ENCODE results near the gene MORC2. TPM values are rescaled to one million over a fixed set of nuclear protein-coding genes. Genes with fewer than 3 reads are reported as not detected.

The MORC2 gene
- total RNA-seq, 1 experiment from 2014 or later: 25.4 TPM

- intact Hi-C loops (cut with micrococcal nuclease): no loop called here
- TF ChIP-seq JUND (IDR thresholded peaks at IDR 0.05) (no peak), EGR1 (IDR thresholded peaks at IDR 0.05; ENCODE audit: low read depth) (no peak), SIN3A (IDR thresholded peaks at IDR 0.05; ENCODE audit: low read depth) (no peak), ELF1 (IDR thresholded peaks at IDR 0.05; ENCODE audit: borderline replicate concordance, low read depth) (no peak), POLR2AphosphoS5 (IDR thresholded peaks at IDR 0.05; ENCODE audit: low read depth, low read length) (no peak), EZH2phosphoT487 (IDR thresholded peaks at IDR 0.05; ENCODE audit: borderline replicate concordance) (no peak), ATF3 (IDR thresholded peaks at IDR 0.05) (no peak), POLR2A (IDR thresholded peaks at IDR 0.05; ENCODE audit: borderline replicate concordance, extremely low read depth, insufficient read depth, insufficient read length) (no peak), SRF (IDR thresholded peaks at IDR 0.05; ENCODE audit: low read depth) (no peak), CEBPB (IDR thresholded peaks at IDR 0.05; ENCODE audit: low read depth) (no peak), CBX3 (IDR thresholded peaks at IDR 0.05; ENCODE audit: low read depth) (no peak)
- Histone ChIP-seq H2AFZ (ENCODE audit: low read depth, low read length, poor library complexity, severe bottlenecking) (no peak overlapping the region), H3K4me2 (ENCODE audit: low read length) (no peak overlapping the region), H3K9me3 (ENCODE audit: control insufficient read depth in 1 of 2, insufficient read depth in 1 of 2, low read depth in 1 of 2, low read length in 2 of 2) (no peaks in the 10 kb centered on the region), H3K4me3 (replicated peaks in 1 of 2; ENCODE audit: low read depth in 1 of 2, low read length in 2 of 2) (no peak overlapping the region), H3K9ac (ENCODE audit: low read length) (no peak overlapping the region), H3K4me1 (ENCODE audit: control insufficient read depth in 1 of 2, insufficient read depth in 2 of 2, low read length in 2 of 2) (no peaks in the 10 kb centered on the region), H3K9me2 (ENCODE audit: insufficient read depth) (no peaks in the 10 kb centered on the region), H3K27me3 (ENCODE audit: insufficient read depth, low read length) (no peaks in the 10 kb centered on the region), H3K79me2 (ENCODE audit: insufficient read depth, low read length) (no peaks in the 10 kb centered on the region), H3K36me3 (ENCODE audit: control insufficient read depth in 1 of 2, insufficient read depth in 2 of 2, low read length in 2 of 2) (peaks cover 17 to 41% of the 10 kb centered on the region in 2 experiments; a peak in 3 of 4 replicates), H3K27ac (ENCODE audit: low read depth, low read length) (no peak overlapping the region), H4K20me1 (ENCODE audit: insufficient read depth) (no peaks in the 10 kb centered on the region)
- POLR2A ChIA-PET: no interaction called here
- RAD21 ChIA-PET (ENCODE audit: low non-redundant PET in 1 of 2, low total read pairs in 2 of 2, uncharacterized antibody in 2 of 2, unreplicated experiment in 2 of 2): no interaction called here
- DNase-seq (ENCODE audit: low read depth, low spot score) (no peak), ATAC-seq (no peak)
- CTCF ChIA-PET: no interaction called here
- BruUV-seq (replicated peaks): no TSS peak
Observed at GRCh38 chr22:30941363-30941740, 27.2 kb downstream of the MORC2 start.

GRCh38 chr22:30940685-30941362 is 27.8 kb downstream of the MORC2 start:
- Histone ChIP-seq H3K27me3 (ENCODE audit: insufficient read depth, low read length) (no peaks in the 10 kb centered on the region), H4K20me1 (ENCODE audit: insufficient read depth) (no peaks in the 10 kb centered on the region), H3K27ac (ENCODE audit: low read depth, low read length) (no peak overlapping the region), H3K9me2 (ENCODE audit: insufficient read depth) (no peaks in the 10 kb centered on the region), H3K36me3 (ENCODE audit: control insufficient read depth in 1 of 2, insufficient read depth in 2 of 2, low read length in 2 of 2) (peaks cover 17 to 45% of the 10 kb centered on the region in 2 experiments; a peak in 3 of 4 replicates), H2AFZ (ENCODE audit: low read depth, low read length, poor library complexity, severe bottlenecking) (no peak overlapping the region), H3K9ac (ENCODE audit: low read length) (no peak overlapping the region), H3K4me2 (ENCODE audit: low read length) (no peak overlapping the region), H3K4me3 (replicated peaks in 1 of 2; ENCODE audit: low read depth in 1 of 2, low read length in 2 of 2) (no peak overlapping the region), H3K79me2 (ENCODE audit: insufficient read depth, low read length) (no peaks in the 10 kb centered on the region), H3K4me1 (ENCODE audit: control insufficient read depth in 1 of 2, insufficient read depth in 2 of 2, low read length in 2 of 2) (no peaks in the 10 kb centered on the region), H3K9me3 (ENCODE audit: control insufficient read depth in 1 of 2, insufficient read depth in 1 of 2, low read depth in 1 of 2, low read length in 2 of 2) (no peaks in the 10 kb centered on the region)
- no TSS peak for BruUV-seq (replicated peaks)
- DNase-seq (ENCODE audit: low read depth, low spot score) (no peak), ATAC-seq (no peak)
- ChIA-PET RAD21 (ENCODE audit: low non-redundant PET in 1 of 2, low total read pairs in 2 of 2, uncharacterized antibody in 2 of 2, unreplicated experiment in 2 of 2) (no interaction called here), CTCF (no interaction called here), POLR2A (no interaction called here)
- intact Hi-C loops (cut with micrococcal nuclease): no loop called here
- no peak for TF ChIP-seq SP1 (IDR thresholded peaks at IDR 0.05; ENCODE audit: low read depth)
- TF ChIP-seq RAD21 (IDR thresholded peaks at IDR 0.05; ENCODE audit: low read depth): no peak
- TF ChIP-seq EGR1 (IDR thresholded peaks at IDR 0.05; ENCODE audit: low read depth): no peak
- TF ChIP-seq SIN3A (IDR thresholded peaks at IDR 0.05; ENCODE audit: low read depth): no peak
- no peak for TF ChIP-seq YY1 (IDR thresholded peaks at IDR 0.05; ENCODE audit: extremely low read depth, insufficient replicate concordance, low read depth, low read length)
- TF ChIP-seq EZH2phosphoT487 (IDR thresholded peaks at IDR 0.05; ENCODE audit: borderline replicate concordance): no peak
- no peak for TF ChIP-seq ZNF274 (IDR thresholded peaks at IDR 0.05; ENCODE audit: low read depth, low read length)
- no peak for TF ChIP-seq POLR2A (IDR thresholded peaks at IDR 0.05; ENCODE audit: borderline replicate concordance, extremely low read depth, insufficient read depth, insufficient read length)
- no peak for TF ChIP-seq EZH2 (IDR thresholded peaks at IDR 0.05)
- no peak for TF ChIP-seq ATF3 (IDR thresholded peaks at IDR 0.05)
- no peak for TF ChIP-seq REST (IDR thresholded peaks at IDR 0.05; ENCODE audit: low read depth)
- TF ChIP-seq MAX (IDR thresholded peaks at IDR 0.05): no peak
- TF ChIP-seq CBX3 (IDR thresholded peaks at IDR 0.05; ENCODE audit: low read depth): no peak
